NCI-H146 treated with DMSO at 0.1 percent for 48 hours (cell line): ENCODE results near the gene EVX2.
A peak's percentile ranks its signal among the peaks of the same experiment; 100 is the strongest.

ENCODE experiments used
- DNase-seq: peaks from one replicate; lab custom pipeline; 2025; ENCODE audit not compliant: unreplicated experiment; lab: John Stamatoyannopoulos, UW

Gene EVX2

GRCh38 chr2:176122052-176122682 lies 38.4 kb upstream of the EVX2 start:
- no peak for DNase-seq

DNA sequence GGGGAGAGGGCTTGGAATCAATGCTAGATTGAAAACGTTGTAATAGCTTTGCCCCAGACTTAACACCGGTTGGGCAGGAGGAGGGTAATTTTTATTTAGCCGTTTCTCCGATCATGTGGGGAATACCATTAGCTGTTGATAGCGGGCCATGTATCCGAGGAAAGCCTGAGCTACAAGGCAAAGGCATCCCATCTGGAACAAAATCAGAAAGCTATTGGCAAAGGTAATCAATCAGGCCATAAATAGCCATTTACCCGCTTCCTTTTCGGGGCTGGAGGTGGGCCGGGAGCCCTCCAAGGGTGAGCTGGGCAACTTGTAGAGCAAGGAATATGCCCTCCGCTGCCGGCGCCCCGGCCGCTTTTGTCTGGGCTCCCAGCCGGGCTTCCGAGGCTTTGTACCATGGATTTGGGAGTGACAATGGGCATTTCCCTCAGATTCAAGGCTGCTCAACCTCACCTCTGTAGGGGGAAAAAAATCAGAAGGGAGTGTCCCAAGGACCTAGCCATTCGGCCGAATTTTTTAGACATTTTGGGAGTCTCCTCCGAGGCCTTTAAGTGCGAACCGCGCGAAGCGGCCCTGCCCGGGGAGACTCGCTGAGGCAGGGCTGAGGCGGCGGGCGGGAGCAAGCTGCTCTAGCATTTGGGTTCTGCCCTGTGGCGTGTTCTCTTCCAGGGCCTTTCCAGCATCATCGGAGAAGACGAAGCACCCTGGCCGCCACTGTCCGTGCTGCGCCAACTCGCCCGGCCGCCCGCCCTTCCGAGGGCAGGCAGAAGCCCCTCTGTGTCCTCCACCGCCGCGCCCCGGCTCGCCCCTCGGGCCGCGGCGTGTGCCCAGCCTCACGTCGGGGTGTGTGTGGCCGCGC lies 37.7 kb upstream of the EVX2 start:
- DNase-seq: no peak

DNA sequence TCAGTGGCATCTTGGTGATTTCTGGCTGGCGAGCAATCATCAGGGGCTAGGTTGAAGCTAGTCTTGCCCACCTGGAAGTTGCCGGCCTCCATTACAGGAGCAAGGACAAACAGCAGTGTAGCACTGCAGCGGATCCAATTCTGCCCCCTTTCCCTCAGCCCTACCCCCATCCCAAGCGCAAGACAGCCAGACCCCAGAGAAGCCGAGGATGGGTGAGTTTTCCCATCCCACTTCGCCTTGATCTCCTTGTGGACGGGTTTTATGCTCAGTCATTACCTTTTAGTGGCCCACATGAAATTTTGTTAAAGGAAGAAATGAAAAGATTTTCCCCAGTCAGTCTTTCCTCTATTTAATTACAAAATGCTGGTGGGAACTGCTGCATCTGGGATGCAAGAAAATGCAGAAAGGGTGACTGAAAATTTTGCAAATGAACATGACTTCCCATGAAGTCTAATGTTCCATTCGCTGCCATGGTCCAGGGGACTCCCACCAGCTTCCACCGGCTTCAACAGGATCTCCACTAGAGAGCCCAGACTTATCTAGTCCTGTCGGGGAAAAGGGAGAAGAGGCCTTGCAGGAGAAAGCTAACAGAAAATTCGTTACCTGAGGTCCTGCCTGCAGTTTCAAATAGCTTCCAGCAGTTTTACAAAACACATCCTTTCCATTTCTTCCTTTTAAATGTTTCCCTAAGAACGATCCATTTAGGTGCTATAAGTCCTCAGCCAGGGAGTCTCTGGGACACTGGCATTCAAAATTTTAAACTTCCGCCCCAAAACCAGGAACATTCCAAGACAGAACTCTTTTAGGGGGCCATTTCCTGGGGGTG lies 36.8 kb upstream of the EVX2 start:
- no peak for DNase-seq

- DNase-seq: no peak
These were observed 35.0 kb upstream of the EVX2 start for GRCh38 chr2:176118601-176119339.

DNA sequence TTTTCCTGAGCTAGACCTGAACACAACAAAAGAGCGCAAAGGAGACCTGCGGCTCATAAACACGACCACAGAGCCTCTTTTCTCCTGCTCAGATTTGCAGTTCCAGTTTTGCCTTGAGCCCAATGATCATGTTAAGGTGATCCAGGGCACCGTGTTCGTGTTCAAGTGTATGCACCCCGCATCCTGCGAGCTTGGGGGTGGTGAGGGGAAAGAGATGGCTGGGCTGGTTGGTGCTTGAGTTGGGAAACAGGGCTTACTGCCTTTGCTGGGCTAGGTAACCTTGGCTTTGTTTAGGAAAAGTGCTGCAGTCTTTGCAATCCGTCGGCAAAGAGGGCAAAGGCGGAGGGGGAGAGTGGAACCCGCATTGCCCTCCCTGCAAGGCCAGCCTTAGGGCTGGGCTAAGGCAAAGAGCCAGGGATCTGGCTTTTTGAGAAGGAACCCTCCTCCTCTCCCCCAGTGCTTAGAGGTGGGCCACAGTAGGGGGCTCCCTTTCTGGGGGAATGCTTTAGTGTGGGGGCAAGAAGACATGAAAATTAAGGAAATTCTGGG lies 34.1 kb upstream of the EVX2 start:
- DNase-seq: no peak

- DNase-seq: no peak
These were observed 33.5 kb upstream of the EVX2 start for GRCh38 chr2:176117162-176117822.

- DNase-seq: no peak
These were observed 32.4 kb upstream of the EVX2 start, which contains the start of gene HOXD10 for GRCh38 chr2:176115883-176116813. Gene HOXD10 (plus strand): TSS chr2:176116778. CDS start chr2:176116834, 56 bp downstream.

GRCh38 chr2:176114930-176115625 lies 31.3 kb upstream of the EVX2 start:
- DNase-seq: no peak

DNA sequence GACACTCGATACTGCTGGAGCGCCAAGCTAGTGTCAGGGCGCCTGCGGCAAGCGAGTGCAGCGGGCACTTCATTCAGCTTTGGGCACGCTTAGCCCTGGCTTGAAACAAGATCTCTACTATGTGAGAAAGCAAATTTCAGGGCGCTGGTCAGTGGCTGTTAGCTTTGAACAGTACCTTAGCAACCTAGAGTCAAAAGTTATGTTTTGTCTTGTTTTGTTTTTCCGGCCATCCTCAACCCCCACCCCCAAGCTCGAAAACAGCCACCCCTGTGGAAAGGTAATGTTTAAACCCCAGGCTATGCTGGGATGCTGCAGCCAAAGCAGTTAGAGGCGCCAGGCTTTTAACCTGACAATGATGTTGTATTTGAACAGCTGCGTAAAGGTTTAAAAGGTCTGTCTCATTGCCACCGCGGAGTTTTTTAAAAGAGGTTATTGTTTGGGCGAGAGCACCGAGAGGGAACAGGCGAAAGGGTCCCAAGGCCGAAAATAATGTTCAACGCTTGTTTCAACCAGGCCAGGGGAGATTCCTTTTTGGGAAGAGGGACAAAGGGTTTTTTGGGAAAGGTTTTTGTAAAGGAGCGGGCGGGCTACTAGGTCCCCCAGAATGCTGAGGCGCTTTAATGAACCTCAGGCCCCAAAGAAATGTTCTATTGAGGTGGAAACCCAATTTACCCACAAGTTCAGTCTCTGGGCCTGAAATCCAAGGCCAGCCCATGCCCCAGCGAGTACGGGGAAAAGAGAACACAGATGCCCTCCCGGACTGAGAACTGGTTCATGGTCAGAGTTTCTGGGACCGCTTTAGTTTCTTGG lies 30.6 kb upstream of the EVX2 start:
- DNase-seq: peak; percentile 81

DNA sequence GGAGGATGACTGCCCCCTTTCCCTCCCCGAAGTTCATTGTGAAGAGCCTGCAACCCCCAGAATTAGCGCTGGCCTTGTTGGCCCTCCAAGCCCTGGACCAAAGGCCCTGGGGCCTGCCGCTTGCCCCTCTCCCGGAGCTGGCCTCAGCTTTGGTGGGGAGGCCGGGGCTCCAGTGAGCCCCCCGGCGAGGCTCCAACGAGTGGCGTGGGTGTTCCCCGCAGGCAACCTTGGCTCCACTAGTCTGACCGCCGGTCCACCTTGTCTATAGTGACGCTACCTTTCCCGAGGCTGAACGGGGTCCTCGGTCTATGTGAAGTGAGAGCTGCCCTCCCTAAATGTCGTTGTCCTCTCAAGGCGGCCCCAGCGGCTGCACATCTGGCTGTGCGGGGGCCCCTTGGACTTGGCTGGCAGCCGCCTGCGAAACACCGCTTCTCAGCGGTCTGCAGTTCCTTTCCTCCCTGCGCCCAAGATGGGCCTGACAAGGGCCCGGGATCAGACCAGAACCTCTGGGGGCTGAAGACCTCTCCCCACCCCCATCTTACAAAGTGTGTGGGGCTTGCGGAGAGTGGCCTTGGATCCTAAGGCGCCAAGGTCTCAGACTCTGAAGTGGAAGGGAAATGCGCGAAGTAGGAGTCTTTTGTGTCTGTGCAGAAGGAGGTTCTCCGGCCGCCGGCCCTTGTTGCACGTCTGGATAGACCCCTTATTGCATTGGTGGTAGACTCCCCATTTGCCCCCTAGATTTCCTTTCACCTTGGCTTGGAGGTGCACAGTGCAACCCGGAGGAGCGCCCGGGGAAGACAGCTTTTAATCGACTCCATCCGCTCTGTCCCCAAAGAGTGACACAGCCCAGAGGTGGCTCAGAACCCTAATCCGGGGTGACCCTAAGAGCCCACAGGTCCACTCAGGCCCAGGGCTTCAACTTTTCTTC lies 28.9 kb upstream of the EVX2 start:
- no peak for DNase-seq

DNA sequence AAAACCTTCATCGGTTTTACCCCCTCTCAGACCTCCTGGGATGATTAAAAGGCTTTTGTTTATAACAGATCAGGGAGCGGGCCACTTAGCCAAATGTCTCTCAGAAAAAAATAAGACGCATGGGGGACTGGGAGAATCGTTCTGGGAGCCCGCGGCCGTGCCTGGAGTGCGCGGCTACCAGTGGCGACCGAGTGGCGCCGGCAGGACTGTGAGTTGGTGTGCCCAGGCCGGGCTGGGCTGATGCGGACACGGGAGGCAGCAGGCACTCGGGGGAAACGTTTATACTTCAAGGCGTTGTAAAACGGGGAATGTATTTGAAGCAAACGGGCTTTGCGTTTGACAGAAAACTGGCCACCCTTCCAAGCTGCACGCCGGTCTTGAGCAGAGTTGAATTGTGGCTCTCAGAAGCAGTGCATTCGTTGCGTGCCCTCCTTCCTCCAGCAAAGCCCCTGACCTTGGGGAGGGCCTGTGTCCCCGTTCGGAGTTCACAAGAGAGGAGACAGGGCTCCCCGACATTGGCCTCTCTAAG lies 28.1 kb upstream of the EVX2 start:
- no peak for DNase-seq

GRCh38 chr2:176111309-176111663 lies 27.5 kb upstream of the EVX2 start:
- DNase-seq: no peak

DNA sequence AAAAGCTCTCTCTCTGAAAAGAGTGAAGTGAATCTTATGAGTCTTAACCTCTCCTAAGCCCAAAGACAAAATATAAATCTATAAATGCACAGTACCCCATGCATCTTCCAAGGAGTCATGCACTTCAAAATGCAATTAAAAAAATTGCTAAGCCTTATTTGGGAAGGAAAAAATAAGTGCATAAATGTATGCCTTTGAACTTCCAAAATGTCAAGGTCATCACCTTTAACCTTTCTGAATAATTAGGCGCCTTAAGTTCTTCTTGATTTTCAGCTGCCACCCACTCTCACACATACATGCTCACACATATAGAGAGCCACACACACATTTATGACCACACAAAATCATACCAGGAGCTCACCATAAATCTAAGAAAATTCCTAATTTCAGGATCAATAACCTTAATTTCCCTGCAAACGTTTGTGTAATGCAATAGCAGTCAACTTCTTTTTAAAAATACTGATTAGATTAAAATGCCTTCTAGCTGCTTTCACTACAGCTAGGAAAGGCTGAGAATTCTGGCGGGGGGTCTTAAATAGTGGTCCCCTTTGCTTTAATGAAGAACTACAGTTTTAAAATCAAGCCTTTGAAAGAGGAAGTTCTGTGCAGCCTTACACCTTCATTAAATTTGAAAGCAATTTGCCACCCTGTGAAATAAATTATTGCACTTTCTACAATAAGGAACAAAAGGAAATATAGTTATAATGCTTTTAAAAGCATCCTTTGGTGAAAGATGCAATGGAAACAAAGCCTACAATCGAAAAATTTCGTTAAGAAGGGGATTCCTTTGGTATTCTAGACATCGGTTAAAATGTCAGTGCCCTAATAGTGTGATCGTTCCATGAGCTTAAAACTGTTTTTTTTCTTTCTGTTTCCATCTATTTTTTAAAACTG lies 26.9 kb upstream of the EVX2 start:
- no peak for DNase-seq

DNA sequence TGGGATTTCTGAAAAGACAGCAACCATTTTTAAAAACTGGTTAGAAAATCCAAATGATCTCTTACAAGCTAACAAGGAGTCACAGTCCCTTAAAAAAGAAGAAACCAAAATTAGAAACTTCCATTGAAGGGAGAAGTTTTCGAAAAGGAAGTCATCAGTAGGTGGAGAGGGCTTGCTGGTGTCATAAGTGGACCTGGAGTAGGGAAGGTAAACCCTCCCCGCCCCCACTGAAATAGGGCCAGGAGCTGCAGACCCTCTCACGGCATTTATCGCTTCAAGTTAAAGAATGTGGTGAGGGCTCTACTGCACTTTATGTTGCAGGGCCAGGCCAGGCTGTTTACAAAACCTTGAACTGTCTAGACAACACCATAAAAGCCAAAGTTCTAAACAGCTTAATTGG lies 26.2 kb upstream of the EVX2 start:
- DNase-seq: no peak

DNA sequence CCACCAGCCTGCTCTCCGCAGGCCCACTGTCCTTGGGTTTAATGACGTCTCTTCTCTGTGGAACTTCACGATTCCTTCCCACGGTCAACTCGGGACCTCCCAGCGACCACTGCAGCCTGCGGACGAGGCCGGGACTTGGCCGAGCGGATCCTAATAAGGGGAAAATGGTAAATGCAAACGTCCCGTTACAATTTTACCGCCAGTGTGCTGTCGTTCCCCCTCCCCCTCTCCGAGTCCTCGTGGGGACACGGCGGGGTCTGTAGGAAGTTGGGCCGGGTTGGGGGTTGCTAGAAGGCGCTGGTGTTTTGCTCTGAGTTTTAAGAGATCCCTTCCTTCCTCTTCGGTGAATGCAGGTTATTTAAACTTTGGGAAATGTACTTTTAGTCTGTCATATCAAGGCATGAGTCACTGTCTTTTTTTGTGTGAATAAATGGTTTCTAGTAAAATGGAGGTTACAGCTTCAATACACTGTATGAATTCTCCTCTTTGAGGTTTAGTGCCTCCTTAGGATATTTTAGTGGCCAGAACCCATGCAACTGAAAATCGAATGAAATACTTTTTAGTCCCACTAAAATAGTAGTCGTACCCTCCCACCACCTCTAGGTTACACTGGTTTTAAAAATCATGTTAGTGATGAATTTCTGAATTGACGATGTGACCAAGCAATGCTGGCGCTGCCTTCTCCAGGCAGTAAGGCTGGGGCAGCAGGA lies 25.6 kb upstream of the EVX2 start:
- DNase-seq: no peak
